HepG2 (cell line): Measurements from ENCODE around the gene PDZD7. TPM values are rescaled to one million over a fixed set of nuclear protein-coding genes. Genes with fewer than 3 reads are reported as not detected.

Experiments used
- FOXA1 ChIP-seq, 2 experiments: fragments of 450-650 bp in 1 of 2; sonication (generic) in 1 of 2; formaldehyde crosslinking in 1 of 2; IDR thresholded peaks; 2 replicates each; pipeline versions ENCODE4 v1.4.0 to v1.6.1; 2016 to 2020; ENCODE audit warnings: missing genetic modification reagents in 1 of 2
- KLF9 ChIP-seq: IDR thresholded peaks from 2 replicates; pipeline ENCODE4 v1.6.1; 2016; ENCODE audit warnings: low read depth
- LCORL ChIP-seq, 2 experiments: fragments of 450-650 bp in 1 of 2; sonication (generic) in 1 of 2; formaldehyde crosslinking in 1 of 2; IDR thresholded peaks; 2 replicates each; pipeline versions ENCODE4 v1.5.0 to v1.6.1; 2017 to 2020; ENCODE audit warnings: antibody characterized with exemption in 1 of 2, missing genetic modification reagents in 1 of 2
- NR2C2 ChIP-seq: sonication (generic); formaldehyde crosslinking; IDR thresholded peaks from 2 replicates; pipeline ENCODE4 v1.4.0; 2020; ENCODE audit warnings: missing genetic modification reagents, mild to moderate bottlenecking, moderate library complexity, borderline replicate concordance
- SAP130 ChIP-seq: IDR thresholded peaks from 2 replicates; pipeline ENCODE4 v1.6.1; 2016; ENCODE audit warnings: low read depth
- ZFX ChIP-seq: sonication (generic); formaldehyde crosslinking; IDR thresholded peaks from 2 replicates; pipeline ENCODE4 v1.4.0; 2020; ENCODE audit warnings: mild to moderate bottlenecking, low read depth, missing genetic modification reagents, moderate library complexity
- ZFY ChIP-seq: sonication (generic); formaldehyde crosslinking; IDR thresholded peaks from 2 replicates; pipeline ENCODE4 v1.4.0; 2020; ENCODE audit warnings: missing genetic modification reagents
- ZNF329 ChIP-seq: sonication (generic); formaldehyde crosslinking; IDR thresholded peaks from 2 replicates; pipeline ENCODE4 v1.9.0; 2021; ENCODE audit warnings: low read depth, mild to moderate bottlenecking, missing genetic modification reagents
- polyA plus RNA-seq, 8 experiments: library from polyadenylated mRNA; depleted of rRNA in 3 of 8; stranded (reverse) in 7 of 8; unstranded in 1 of 8; fragments of >200 nt; fragmentation: Illumina TruSeq in 4 of 8; extraction: Trizol in 4 of 8; gene quantifications; 2 replicates each; pipeline versions ENCODE4 v1.2.1 to v1.2.3, GENCODE V29; 2011 to 2016; ENCODE audit warnings: low read depth in 4 of 8, missing spikeins in 1 of 8, mixed read lengths in 1 of 8; ENCODE audit not compliant: insufficient read depth in 1 of 8
- total RNA-seq, 5 experiments: library from RNA; depleted of rRNA; stranded (reverse); fragments of >200 nt; fragmentation: Illumina TruSeq; extraction: Trizol; gene quantifications; 2 replicates each; pipeline ENCODE4 v1.2.3, GENCODE V29; 2016; ENCODE audit warnings: low read depth in 1 of 5
- TF ChIP-seq, protein P1 (sequence below): sonication (generic); formaldehyde crosslinking; IDR thresholded peaks from 2 replicates; pipeline ENCODE4 v1.5.1; 2020; ENCODE audit warnings: missing genetic modification reagents, mild to moderate bottlenecking, borderline replicate concordance
- TF ChIP-seq, protein P2 (sequence below): sonication (generic); formaldehyde crosslinking; IDR thresholded peaks from 2 replicates; pipeline ENCODE4 v1.4.0; 2020; ENCODE audit warnings: missing genetic modification reagents
- TF ChIP-seq, protein P3 (sequence below): IDR thresholded peaks from 2 replicates; pipeline ENCODE4 v1.6.1; 2012; ENCODE audit warnings: low read depth, low read length, improper control_type of control experiment
- TF ChIP-seq, protein P4 (sequence below): sonication (generic); formaldehyde crosslinking; IDR thresholded peaks from 2 replicates; pipeline ENCODE4 v1.5.0; 2020; ENCODE audit warnings: mild to moderate bottlenecking, missing genetic modification reagents, borderline replicate concordance
- TF ChIP-seq, protein P5 (sequence below): sonication (generic); formaldehyde crosslinking; IDR thresholded peaks from 2 replicates; pipeline ENCODE4 v1.4.0; 2020; ENCODE audit warnings: missing genetic modification reagents

Gene PDZD7
- total and polyA plus RNA-seq, 2 of the 13 experiments (the other 11 are each of a cell fraction or from before 2014, with no cell fraction given): 0.58 to 0.73 TPM

DNA sequence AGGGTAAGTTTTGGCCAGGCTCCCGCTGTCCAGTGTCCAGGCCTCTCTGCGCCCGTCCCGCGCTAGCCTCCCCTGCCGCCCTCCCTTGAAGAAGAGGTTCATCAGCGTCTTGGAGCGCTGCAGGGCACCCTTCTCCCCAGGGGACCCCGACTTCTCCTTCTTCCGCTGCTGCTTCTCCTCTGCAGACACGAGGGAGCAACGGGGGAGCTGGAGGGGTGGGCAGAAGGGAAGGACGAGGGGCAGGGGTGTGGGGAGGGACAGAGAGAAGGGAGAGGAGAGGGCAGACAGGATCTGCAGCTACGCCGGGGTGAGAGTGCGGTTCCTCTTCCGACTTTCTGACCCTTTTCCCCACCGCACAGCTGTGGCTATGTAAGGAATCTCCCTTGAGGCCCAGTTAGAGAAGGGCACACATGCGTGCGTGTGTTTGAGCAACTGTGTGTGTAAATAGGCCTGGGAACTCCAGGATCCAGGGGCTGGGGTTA lies 12.8 kb downstream of the PDZD7 start (continued):
- TF ChIP-seq LCORL (IDR thresholded peaks at IDR 0.05) (no peak), LCORL (CRISPR knock-in tag; IDR thresholded peaks at IDR 0.05) (0 out of 2 replicates have a peak, but pooled peaks have one; percentile 32), FOXA1 (IDR thresholded peaks at IDR 0.05) (no peak), FOXA1 (CRISPR knock-in tag; IDR thresholded peaks at IDR 0.05) (peak; percentile 76), NR2C2 (CRISPR knock-in tag) (no peak), ZFX (CRISPR knock-in tag) (peak; percentile 81; the same call in 1 of the 2 replicates), SAP130 (peak; percentile 30), ZNF329 (CRISPR knock-in tag) (0 out of 2 replicates have a peak, but pooled peaks have one; percentile 17), KLF9 (CRISPR knock-in tag) (no peak), ZFY (CRISPR knock-in tag) (peak; percentile 60; the same call in 1 of the 2 replicates)
- TF ChIP-seq, protein P1, sequence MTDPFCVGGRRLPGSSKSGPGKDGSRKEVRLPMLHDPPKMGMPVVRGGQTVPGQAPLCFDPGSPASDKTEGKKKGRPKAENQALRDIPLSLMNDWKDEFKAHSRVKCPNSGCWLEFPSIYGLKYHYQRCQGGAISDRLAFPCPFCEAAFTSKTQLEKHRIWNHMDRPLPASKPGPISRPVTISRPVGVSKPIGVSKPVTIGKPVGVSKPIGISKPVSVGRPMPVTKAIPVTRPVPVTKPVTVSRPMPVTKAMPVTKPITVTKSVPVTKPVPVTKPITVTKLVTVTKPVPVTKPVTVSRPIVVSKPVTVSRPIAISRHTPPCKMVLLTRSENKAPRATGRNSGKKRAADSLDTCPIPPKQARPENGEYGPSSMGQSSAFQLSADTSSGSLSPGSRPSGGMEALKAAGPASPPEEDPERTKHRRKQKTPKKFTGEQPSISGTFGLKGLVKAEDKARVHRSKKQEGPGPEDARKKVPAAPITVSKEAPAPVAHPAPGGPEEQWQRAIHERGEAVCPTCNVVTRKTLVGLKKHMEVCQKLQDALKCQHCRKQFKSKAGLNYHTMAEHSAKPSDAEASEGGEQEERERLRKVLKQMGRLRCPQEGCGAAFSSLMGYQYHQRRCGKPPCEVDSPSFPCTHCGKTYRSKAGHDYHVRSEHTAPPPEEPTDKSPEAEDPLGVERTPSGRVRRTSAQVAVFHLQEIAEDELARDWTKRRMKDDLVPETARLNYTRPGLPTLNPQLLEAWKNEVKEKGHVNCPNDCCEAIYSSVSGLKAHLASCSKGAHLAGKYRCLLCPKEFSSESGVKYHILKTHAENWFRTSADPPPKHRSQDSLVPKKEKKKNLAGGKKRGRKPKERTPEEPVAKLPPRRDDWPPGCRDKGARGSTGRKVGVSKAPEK (CRISPR knock-in tag): 0 out of 2 replicates have a peak, but pooled peaks have one; percentile 22
- TF ChIP-seq, protein P2, sequence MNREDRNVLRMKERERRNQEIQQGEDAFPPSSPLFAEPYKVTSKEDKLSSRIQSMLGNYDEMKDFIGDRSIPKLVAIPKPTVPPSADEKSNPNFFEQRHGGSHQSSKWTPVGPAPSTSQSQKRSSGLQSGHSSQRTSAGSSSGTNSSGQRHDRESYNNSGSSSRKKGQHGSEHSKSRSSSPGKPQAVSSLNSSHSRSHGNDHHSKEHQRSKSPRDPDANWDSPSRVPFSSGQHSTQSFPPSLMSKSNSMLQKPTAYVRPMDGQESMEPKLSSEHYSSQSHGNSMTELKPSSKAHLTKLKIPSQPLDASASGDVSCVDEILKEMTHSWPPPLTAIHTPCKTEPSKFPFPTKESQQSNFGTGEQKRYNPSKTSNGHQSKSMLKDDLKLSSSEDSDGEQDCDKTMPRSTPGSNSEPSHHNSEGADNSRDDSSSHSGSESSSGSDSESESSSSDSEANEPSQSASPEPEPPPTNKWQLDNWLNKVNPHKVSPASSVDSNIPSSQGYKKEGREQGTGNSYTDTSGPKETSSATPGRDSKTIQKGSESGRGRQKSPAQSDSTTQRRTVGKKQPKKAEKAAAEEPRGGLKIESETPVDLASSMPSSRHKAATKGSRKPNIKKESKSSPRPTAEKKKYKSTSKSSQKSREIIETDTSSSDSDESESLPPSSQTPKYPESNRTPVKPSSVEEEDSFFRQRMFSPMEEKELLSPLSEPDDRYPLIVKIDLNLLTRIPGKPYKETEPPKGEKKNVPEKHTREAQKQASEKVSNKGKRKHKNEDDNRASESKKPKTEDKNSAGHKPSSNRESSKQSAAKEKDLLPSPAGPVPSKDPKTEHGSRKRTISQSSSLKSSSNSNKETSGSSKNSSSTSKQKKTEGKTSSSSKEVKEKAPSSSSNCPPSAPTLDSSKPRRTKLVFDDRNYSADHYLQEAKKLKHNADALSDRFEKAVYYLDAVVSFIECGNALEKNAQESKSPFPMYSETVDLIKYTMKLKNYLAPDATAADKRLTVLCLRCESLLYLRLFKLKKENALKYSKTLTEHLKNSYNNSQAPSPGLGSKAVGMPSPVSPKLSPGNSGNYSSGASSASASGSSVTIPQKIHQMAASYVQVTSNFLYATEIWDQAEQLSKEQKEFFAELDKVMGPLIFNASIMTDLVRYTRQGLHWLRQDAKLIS: no peak
- TF ChIP-seq, protein P3, sequence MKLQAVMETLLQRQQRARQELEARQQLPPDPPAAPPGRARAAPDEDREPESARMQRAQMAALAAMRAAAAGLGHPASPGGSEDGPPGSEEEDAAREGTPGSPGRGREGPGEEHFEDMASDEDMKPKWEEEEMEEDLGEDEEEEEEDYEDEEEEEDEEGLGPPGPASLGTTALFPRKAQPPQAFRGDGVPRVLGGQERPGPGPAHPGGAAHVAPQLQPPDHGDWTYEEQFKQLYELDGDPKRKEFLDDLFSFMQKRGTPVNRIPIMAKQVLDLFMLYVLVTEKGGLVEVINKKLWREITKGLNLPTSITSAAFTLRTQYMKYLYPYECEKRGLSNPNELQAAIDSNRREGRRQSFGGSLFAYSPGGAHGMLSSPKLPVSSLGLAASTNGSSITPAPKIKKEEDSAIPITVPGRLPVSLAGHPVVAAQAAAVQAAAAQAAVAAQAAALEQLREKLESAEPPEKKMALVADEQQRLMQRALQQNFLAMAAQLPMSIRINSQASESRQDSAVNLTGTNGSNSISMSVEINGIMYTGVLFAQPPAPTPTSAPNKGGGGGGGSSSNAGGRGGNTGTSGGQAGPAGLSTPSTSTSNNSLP: no peak
- TF ChIP-seq, protein P4, sequence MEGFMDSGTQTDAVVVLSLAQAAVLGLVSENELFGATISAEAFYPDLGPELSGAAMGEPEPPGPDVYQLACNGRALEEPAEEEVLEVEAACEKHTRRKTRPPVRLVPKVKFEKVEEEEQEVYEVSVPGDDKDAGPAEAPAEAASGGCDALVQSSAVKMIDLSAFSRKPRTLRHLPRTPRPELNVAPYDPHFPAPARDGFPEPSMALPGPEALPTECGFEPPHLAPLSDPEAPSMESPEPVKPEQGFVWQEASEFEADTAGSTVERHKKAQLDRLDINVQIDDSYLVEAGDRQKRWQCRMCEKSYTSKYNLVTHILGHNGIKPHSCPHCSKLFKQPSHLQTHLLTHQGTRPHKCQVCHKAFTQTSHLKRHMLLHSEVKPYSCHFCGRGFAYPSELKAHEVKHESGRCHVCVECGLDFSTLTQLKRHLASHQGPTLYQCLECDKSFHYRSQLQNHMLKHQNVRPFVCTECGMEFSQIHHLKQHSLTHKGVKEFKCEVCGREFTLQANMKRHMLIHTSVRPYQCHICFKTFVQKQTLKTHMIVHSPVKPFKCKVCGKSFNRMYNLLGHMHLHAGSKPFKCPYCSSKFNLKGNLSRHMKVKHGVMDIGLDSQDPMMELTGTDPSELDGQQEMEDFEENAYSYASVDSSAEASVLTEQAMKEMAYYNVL (CRISPR knock-in tag): 0 out of 2 replicates have a peak, but pooled peaks have one; percentile 18
- TF ChIP-seq, protein P5, sequence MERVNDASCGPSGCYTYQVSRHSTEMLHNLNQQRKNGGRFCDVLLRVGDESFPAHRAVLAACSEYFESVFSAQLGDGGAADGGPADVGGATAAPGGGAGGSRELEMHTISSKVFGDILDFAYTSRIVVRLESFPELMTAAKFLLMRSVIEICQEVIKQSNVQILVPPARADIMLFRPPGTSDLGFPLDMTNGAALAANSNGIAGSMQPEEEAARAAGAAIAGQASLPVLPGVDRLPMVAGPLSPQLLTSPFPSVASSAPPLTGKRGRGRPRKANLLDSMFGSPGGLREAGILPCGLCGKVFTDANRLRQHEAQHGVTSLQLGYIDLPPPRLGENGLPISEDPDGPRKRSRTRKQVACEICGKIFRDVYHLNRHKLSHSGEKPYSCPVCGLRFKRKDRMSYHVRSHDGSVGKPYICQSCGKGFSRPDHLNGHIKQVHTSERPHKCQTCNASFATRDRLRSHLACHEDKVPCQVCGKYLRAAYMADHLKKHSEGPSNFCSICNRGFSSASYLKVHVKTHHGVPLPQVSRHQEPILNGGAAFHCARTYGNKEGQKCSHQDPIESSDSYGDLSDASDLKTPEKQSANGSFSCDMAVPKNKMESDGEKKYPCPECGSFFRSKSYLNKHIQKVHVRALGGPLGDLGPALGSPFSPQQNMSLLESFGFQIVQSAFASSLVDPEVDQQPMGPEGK: 0 out of 2 replicates have a peak, but pooled peaks have one; percentile 5
